H9 (cell line): ENCODE results near the gene BRWD1. TPM values are rescaled to one million over a fixed set of nuclear protein-coding genes. Genes with fewer than 3 reads are reported as not detected.

ENCODE experiments used
- DNase-seq: peaks from one replicate; pipeline ENCODE4 v3.0.0-alpha.2; 2017
- H2AFZ ChIP-seq: one replicate; pipeline ENCODE4 v1.6.1; 2013; ENCODE audit warnings: mild to moderate bottlenecking, low read length, control low read depth, moderate library complexity
- H2AK5ac ChIP-seq: 2 replicates; pipeline ENCODE4 v1.6.1; 2013; ENCODE audit warnings: low read length, control low read depth, mixed read lengths; ENCODE audit not compliant: insufficient read length
- H2BK120ac ChIP-seq: one replicate; pipeline ENCODE4 v1.6.1; 2013; ENCODE audit warnings: low read depth, mild to moderate bottlenecking, low read length, control low read depth, inconsistent platforms; ENCODE audit not compliant: poor library complexity, severe bottlenecking
- H2BK12ac ChIP-seq: 2 replicates; pipeline ENCODE4 v1.6.1; 2013; ENCODE audit warnings: low read length, control low read depth, mixed read lengths, low read depth; ENCODE audit not compliant: insufficient read length
- H2BK15ac ChIP-seq: 2 replicates; pipeline ENCODE4 v1.6.1; 2013; ENCODE audit warnings: low read depth, low read length, control low read depth
- H2BK20ac ChIP-seq: one replicate; pipeline ENCODE4 v1.6.1; 2013; ENCODE audit warnings: low read depth, mild to moderate bottlenecking, low read length, control low read depth, inconsistent platforms; ENCODE audit not compliant: poor library complexity, severe bottlenecking
- H2BK5ac ChIP-seq: 2 replicates; pipeline ENCODE4 v1.6.1; 2013; ENCODE audit warnings: low read length, control low read depth, mixed read lengths; ENCODE audit not compliant: insufficient read length
- H3K14ac ChIP-seq: 2 replicates; pipeline ENCODE4 v1.6.1; 2013; ENCODE audit warnings: low read length, control low read depth; ENCODE audit not compliant: insufficient read depth
- H3K18ac ChIP-seq: 2 replicates; pipeline ENCODE4 v1.6.1; 2013; ENCODE audit warnings: low read depth, mild to moderate bottlenecking, mixed read lengths, low read length, control low read depth; ENCODE audit not compliant: insufficient read length
- H3K23ac ChIP-seq: 2 replicates; pipeline ENCODE4 v1.6.1; 2013; ENCODE audit warnings: low read length, control low read depth, mixed read lengths, low read depth; ENCODE audit not compliant: insufficient read length
- H3K23me2 ChIP-seq: 2 replicates; pipeline ENCODE4 v1.6.1; 2013; ENCODE audit warnings: low read depth, mild to moderate bottlenecking, mixed read lengths, low read length, control low read depth; ENCODE audit not compliant: insufficient read length, poor library complexity, severe bottlenecking
- H3K27ac ChIP-seq: 2 replicates; pipeline ENCODE4 v1.5.1; 2013; ENCODE audit warnings: low read length, control low read depth, mixed read lengths, low read depth; ENCODE audit not compliant: insufficient read length
- H3K27me3 ChIP-seq: 2 replicates; pipeline ENCODE4 v1.6.1; 2013; ENCODE audit warnings: low read length, control low read depth, inconsistent platforms; ENCODE audit not compliant: insufficient read depth
- H3K4ac ChIP-seq: 2 replicates; pipeline ENCODE4 v1.6.1; 2013; ENCODE audit warnings: low read depth, mild to moderate bottlenecking, control low read depth, inconsistent platforms, low read length, moderate library complexity
- H3K4me1 ChIP-seq: 2 replicates; pipeline ENCODE4 v1.6.1; 2013; ENCODE audit warnings: low read length, control low read depth, inconsistent platforms; ENCODE audit not compliant: insufficient read depth
- H3K4me2 ChIP-seq: 2 replicates; pipeline ENCODE4 v1.6.1; 2013; ENCODE audit warnings: low read length, control low read depth, mixed read lengths; ENCODE audit not compliant: insufficient read length, insufficient read depth
- H3K56ac ChIP-seq: 2 replicates; pipeline ENCODE4 v1.6.1; 2013; ENCODE audit warnings: low read depth, mild to moderate bottlenecking, mixed read lengths, low read length, control low read depth; ENCODE audit not compliant: insufficient read length
- H3K79me1 ChIP-seq: 2 replicates; pipeline ENCODE4 v1.6.1; 2013; ENCODE audit warnings: low read depth, mild to moderate bottlenecking, moderate library complexity, low read length, control low read depth, inconsistent platforms; ENCODE audit not compliant: insufficient read depth, poor library complexity, severe bottlenecking
- H3K79me2 ChIP-seq: 2 replicates; pipeline ENCODE4 v1.6.1; 2013; ENCODE audit warnings: low read length, control low read depth, inconsistent platforms; ENCODE audit not compliant: insufficient read depth
- H3K9ac ChIP-seq: 2 replicates; pipeline ENCODE4 v1.6.1; 2013; ENCODE audit warnings: low read length, control low read depth, mixed read lengths; ENCODE audit not compliant: insufficient read length; ENCODE audit errors: extremely low read depth
- H3K9me3 ChIP-seq: one replicate; pipeline ENCODE4 v1.6.1; 2013; ENCODE audit warnings: low read depth, low read length, inconsistent platforms; ENCODE audit not compliant: control insufficient read depth
- H3T11ph ChIP-seq: one replicate; pipeline ENCODE4 v1.6.1; 2013; ENCODE audit warnings: mild to moderate bottlenecking, low read length, control low read depth, inconsistent platforms
- H4K20me1 ChIP-seq: one replicate; pipeline ENCODE4 v1.6.1; 2013; ENCODE audit not compliant: control insufficient read depth, insufficient read length, insufficient read depth
- H4K5ac ChIP-seq: 2 replicates; pipeline ENCODE4 v1.6.1; 2013; ENCODE audit warnings: low read depth, mild to moderate bottlenecking, mixed read lengths, low read length, control low read depth; ENCODE audit not compliant: insufficient read length
- H4K8ac ChIP-seq: replicated peaks from 2 replicates; pipeline ENCODE4 v1.6.1; 2013; ENCODE audit warnings: low read length, control low read depth, mixed read lengths, low read depth; ENCODE audit not compliant: insufficient read length
- H4K91ac ChIP-seq: 2 replicates; pipeline ENCODE4 v1.6.1; 2013; ENCODE audit warnings: low read depth, mild to moderate bottlenecking, moderate library complexity, mixed read lengths, low read length, control low read depth; ENCODE audit not compliant: insufficient read length
- H3K27ac Mint-ChIP-seq, 3 experiments: 2 replicates in 2 of 3; 3 replicates in 1 of 3; pipeline ENCODE4 v1.8.0; 2020 to 2021; ENCODE audit warnings: mixed read lengths in 3 of 3, mild to moderate bottlenecking in 1 of 3, moderate library complexity in 1 of 3
- H3K27me3 Mint-ChIP-seq: 2 replicates; pipeline ENCODE4 v1.8.0; 2021; ENCODE audit warnings: low read depth, mild to moderate bottlenecking, moderate library complexity, mixed read lengths
- H3K36me3 Mint-ChIP-seq, 3 experiments: 2 replicates in 2 of 3; 3 replicates in 1 of 3; pipeline ENCODE4 v1.8.0; 2020 to 2021; ENCODE audit warnings: low read depth in 3 of 3, mixed read lengths in 3 of 3; ENCODE audit not compliant: insufficient read depth in 1 of 3
- H3K4me1 Mint-ChIP-seq, 2 experiments: 2 replicates each; pipeline ENCODE4 v1.8.0; 2020; ENCODE audit warnings: mixed read lengths in 2 of 2
- H3K4me3 Mint-ChIP-seq, 2 experiments: 2 replicates in 1 of 2; 3 replicates in 1 of 2; pipeline ENCODE4 v1.8.0; 2020 to 2021; ENCODE audit warnings: mild to moderate bottlenecking in 2 of 2, mixed read lengths in 2 of 2, moderate library complexity in 1 of 2
- H3K9me3 Mint-ChIP-seq, 2 experiments: 2 replicates in 1 of 2; 3 replicates in 1 of 2; pipeline ENCODE4 v1.8.0; 2020; ENCODE audit warnings: mild to moderate bottlenecking in 2 of 2, mixed read lengths in 2 of 2, moderate library complexity in 1 of 2
- WGBS: extraction: QIAGEN DNeasy Blood & Tissue Kit; methylation state at CpG from one replicate; pipeline ENCODE4 v1.1.7; 2013; ENCODE audit warnings: missing lambda C conversion rate, low lambda C conversion rate, mixed read lengths; ENCODE audit not compliant: insufficient read length; ENCODE audit errors: extremely low coverage; 5-methylcytosine and 5-hydroxymethylcytosine counted together
- total RNA-seq: library from RNA; stranded (reverse); gene quantifications from 2 replicates; pipeline ENCODE4 v1.2.1, GENCODE V29; 2021
- TF ChIP-seq, protein P1 (sequence below): fragments of 200-600 bp; sonication (generic); conservative IDR thresholded peaks from 3 replicates; pipeline ENCODE4 v1.8.0; 2021; ENCODE audit warnings: antibody characterized with exemption, mild to moderate bottlenecking

BRWD1 gene
- total RNA-seq, 1 experiment from 2014 or later: 48.4 TPM

- no peaks in the 10 kb centered on the region for H3K36me3 Mint-ChIP-seq
- no peak overlapping the region for H3K4ac ChIP-seq
Observed at GRCh38 chr21:39317134-39318090, 4.0 kb upstream of the BRWD1 start.

More at GRCh38 chr21:39317134-39318090, 4.0 kb upstream of the BRWD1 start:
- no peak overlapping the region for H3K9ac ChIP-seq
- no peak overlapping the region for H3K23ac ChIP-seq
- H3K9me3 Mint-ChIP-seq: peaks cover 0 to 4% of the 10 kb centered on the region in 2 experiments; a peak in 2 of 5 replicates
- no peak overlapping the region for H4K91ac ChIP-seq
- H2BK5ac ChIP-seq: no peak overlapping the region
- H3K4me3 Mint-ChIP-seq: no peak overlapping the region
- H3K27me3 Mint-ChIP-seq: no peaks in the 10 kb centered on the region
- no peaks in the 10 kb centered on the region for H3K27me3 ChIP-seq
- H3T11ph ChIP-seq: no peak overlapping the region
- H3K4me1 Mint-ChIP-seq: peaks cover 8% of the 10 kb centered on the region in 2 experiments; a peak in 3 of 4 replicates
- H3K18ac ChIP-seq: no peak overlapping the region
- H3K4me2 ChIP-seq: no peak overlapping the region
- H3K79me2 ChIP-seq: no peaks in the 10 kb centered on the region
- no peak overlapping the region for H4K8ac ChIP-seq
- H3K79me1 ChIP-seq: no peaks in the 10 kb centered on the region
- no peak overlapping the region; a peak in 1 of 7 replicates for H3K27ac Mint-ChIP-seq
- no peak overlapping the region for H2BK120ac ChIP-seq
- no peak overlapping the region for H2AFZ ChIP-seq
- no peak overlapping the region for H3K14ac ChIP-seq
- H2BK12ac ChIP-seq: no peak overlapping the region
- H3K23me2 ChIP-seq: peaks cover 5% of the 10 kb centered on the region
- H2AK5ac ChIP-seq: no peak overlapping the region
- H2BK20ac ChIP-seq: no peak overlapping the region
- H3K4me1 ChIP-seq: no peaks in the 10 kb centered on the region
- H4K5ac ChIP-seq: no peak overlapping the region
- no peak overlapping the region for H3K27ac ChIP-seq
- WGBS: no CpG with 5 or more reads among the region's 11 CpGs
- no peaks in the 10 kb centered on the region for H3K9me3 ChIP-seq
- no peak overlapping the region for H2BK15ac ChIP-seq
- DNase-seq: no peak
- no peak overlapping the region for H3K56ac ChIP-seq
- H4K20me1 ChIP-seq: no peaks in the 10 kb centered on the region
- TF ChIP-seq, protein P1, sequence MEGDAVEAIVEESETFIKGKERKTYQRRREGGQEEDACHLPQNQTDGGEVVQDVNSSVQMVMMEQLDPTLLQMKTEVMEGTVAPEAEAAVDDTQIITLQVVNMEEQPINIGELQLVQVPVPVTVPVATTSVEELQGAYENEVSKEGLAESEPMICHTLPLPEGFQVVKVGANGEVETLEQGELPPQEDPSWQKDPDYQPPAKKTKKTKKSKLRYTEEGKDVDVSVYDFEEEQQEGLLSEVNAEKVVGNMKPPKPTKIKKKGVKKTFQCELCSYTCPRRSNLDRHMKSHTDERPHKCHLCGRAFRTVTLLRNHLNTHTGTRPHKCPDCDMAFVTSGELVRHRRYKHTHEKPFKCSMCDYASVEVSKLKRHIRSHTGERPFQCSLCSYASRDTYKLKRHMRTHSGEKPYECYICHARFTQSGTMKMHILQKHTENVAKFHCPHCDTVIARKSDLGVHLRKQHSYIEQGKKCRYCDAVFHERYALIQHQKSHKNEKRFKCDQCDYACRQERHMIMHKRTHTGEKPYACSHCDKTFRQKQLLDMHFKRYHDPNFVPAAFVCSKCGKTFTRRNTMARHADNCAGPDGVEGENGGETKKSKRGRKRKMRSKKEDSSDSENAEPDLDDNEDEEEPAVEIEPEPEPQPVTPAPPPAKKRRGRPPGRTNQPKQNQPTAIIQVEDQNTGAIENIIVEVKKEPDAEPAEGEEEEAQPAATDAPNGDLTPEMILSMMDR: no peak
